Testis (tissue), 2 donors: ENCODE results near the gene GRIA2.

Experiments used
- CTCF ChIP-seq, 3 experiments: fragments of 450-650 bp in 2 of 3; fragments of 200-600 bp in 1 of 3; sonication (generic) in 1 of 3; IDR thresholded peaks; one replicate each; pipeline ENCODE4 v1.5.1; 2016 to 2019; ENCODE audit warnings: antibody characterized with exemption in 3 of 3, mild to moderate bottlenecking in 2 of 3, moderate library complexity in 1 of 3
- POLR2A ChIP-seq: fragments of 450-650 bp; IDR thresholded peaks from one replicate; pipeline ENCODE4 v1.6.1; 2017; ENCODE audit warnings: antibody characterized with exemption, mild to moderate bottlenecking, moderate library complexity

DNA sequence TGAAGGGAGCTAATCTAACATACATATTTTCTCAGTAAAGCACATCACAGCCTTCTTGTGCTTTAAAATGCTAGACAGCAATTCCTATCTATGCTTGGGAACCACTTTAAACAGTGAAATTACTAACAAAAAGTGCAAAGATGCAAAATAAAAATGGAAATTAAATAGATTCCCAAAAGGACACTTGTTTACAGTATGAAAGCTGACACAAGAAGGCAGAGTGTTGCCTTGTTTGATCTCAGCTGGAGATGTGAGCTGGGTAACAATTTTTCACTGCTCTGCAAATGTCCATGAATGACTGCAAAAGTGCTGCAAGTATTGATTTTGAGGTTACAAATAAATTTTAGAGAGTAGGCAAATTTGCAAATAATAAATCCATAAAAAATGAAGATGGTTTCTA lies 22.3 kb downstream of the GRIA2 start:
- TF ChIP-seq POLR2A: no peak
- TF ChIP-seq CTCF (IDR thresholded peaks at IDR 0.05): no peak
